ENCODE data around the gene HMBS.

- TF ChIP-seq EZH2 (IDR thresholded peaks at IDR 0.05; ENCODE audit: insufficient read depth, poor library complexity, severe bottlenecking) (no peak), EZH2phosphoT487 (IDR thresholded peaks at IDR 0.05; ENCODE audit: insufficient read depth, low read depth) (no peak)
Measured at GRCh38 chr11:119130662-119131061, 46.0 kb downstream of the HMBS start.

Data from GM23248 (cell line).